HEK293T (cell line): ENCODE results near the gene TCERG1L.

ENCODE experiments used
- FOXK2 ChIP-seq: fragments of 450-650 bp; IDR thresholded peaks from 2 replicates; pipeline ENCODE4 v1.6.1; 2016; ENCODE audit warnings: mild to moderate bottlenecking
- SP1 ChIP-seq: fragments of 450-650 bp; IDR thresholded peaks from 2 replicates; pipeline ENCODE4 v1.6.1; 2017

- TF ChIP-seq FOXK2 (no peak), SP1 (no peak)
Measured at GRCh38 chr10:131073469-131074035, 238.0 kb downstream of the TCERG1L start.
